SKM-1 (cell line): ENCODE results near the gene CAP1.
"Not testable (repeated sequence)": the region's sequence is repeated elsewhere in the genome, so short reads cannot be mapped to it uniquely, and the experiment has no call there.

Source experiments
- DNase-seq: peaks from one replicate; lab custom pipeline; 2025; ENCODE audit not compliant: unreplicated experiment; lab: John Stamatoyannopoulos, UW

Gene CAP1

DNA sequence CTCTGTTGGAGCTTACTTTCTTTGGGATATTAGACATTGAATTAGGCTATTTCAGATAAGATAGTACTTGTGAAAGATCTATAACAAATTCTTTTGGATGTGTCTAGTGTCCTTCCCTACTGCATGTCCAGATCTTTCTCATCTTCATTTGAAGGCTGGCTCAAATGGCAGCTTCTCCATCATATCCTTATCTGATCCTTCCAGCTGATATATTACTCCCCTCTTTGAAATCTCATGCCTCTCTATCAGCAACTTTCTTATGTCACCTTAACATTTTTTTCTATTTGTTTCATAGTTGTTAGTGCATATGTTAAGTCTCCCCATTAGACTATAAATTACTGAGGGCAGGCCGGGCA, 17.5 kb downstream of the CAP1 start:
- no peak for DNase-seq

GRCh38 chr1:40058453-40059337, 18.2 kb downstream of the CAP1 start:
- no peak for DNase-seq

GRCh38 chr1:40059338-40059959, 18.9 kb downstream of the CAP1 start:
- peak; percentile 85 for DNase-seq

DNA sequence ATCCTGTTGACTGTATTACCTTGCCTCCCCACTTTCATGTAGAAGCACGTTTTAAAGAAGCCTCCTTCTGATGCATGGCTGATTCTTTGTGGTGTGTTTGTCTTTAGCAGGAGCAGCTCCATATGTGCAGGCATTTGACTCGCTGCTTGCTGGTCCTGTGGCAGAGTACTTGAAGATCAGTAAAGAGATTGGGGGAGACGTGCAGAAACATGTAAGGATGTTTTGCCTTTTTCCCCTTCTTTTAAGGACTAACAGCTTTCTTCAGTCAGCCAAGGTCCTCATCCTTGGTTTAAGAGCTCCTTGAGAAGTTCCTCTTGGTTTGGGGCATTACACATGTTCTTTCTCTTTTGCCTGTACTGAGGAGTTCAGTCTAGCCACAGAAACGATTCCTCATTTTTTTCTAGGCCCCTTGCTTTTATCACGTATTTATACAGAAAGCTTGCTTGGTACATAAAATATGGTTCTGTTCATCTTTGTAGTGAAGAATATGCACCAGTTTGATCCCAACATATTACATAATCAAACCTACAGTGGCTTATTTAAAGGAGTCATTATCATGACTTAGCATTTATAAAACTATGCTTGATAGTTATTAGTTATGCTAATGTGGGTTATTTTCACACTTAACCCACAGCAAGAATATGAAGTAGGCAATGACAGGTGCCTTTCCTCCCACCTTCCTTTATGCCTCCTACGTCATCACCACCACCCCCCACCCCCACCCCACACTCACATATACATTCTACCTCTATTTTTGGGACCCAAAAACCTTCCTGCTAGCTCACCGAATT, 19.6 kb downstream of the CAP1 start:
- peak; percentile 22 for DNase-seq

GRCh38 chr1:40064797-40065499, 24.4 kb downstream of the CAP1 start:
- DNase-seq: peak; percentile 90

GRCh38 chr1:40067023-40067422, 26.5 kb downstream of the CAP1 start:
- no peak for DNase-seq

- DNase-seq: no peak
These were observed 27.3 kb downstream of the CAP1 start for GRCh38 chr1:40067851-40068250.

- DNase-seq: no peak
These were observed 31.6 kb downstream of the CAP1 start for GRCh38 chr1:40072142-40072541.

DNA sequence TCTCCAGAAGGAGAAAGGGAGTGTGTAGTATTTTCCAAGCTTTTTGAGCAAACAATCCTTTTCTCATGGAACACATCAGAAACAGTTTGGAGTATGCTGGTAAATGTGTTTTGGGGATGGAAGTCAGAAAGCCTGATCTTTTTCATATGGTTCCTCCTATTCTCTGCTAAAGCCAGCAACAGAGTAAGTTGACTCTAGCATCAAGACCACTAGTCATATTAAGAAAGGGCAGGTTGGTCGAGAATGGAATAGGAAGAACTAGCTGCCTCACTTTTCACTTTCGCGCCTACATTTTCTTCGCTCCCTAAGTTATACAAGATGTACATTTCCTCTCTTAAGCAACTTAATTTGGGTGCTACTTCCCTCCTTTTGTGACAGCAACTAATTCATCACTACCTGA, 32.5 kb downstream of the CAP1 start:
- DNase-seq: no peak

DNA sequence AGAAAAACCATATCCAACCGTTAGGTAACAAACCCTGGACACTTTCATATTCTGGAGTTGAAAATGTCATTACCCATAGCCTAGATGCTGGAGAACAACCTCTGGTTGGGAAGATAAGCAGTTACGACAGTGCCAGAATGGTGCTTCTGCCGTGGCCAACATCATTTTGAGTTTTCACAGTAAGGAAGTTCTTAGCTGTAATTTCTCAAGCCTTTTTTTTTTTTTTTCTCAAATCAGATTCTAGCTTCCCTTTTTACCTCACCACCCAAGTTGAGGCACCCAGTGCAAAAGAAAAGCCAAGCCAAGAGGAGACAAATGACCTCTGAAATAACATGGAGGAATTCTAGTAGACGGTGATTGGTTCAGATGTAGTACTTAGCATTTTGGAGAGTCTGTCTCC, 34.7 kb downstream of the CAP1 start:
- DNase-seq: no peak

DNA sequence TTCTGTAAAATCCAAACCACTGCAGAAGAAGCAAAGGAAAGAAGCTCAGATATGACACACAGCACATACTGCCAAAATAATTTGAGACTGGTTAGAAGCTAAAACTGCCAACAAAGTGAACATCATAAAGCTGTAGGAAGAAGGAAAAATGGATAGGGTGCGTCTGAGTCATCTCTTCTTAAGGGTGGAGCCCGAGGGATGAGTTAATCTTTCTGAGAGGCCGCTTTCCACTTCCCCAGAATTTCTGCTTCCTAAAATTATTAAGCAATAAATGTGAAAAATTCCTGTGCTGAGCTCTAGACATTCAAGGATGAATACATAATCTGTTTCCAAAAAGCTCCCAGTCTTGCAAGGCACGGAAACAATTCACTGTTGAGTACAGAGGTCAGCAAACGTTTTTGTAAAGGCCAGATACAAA, 36.4 kb downstream of the CAP1 start:
- no peak for DNase-seq

GRCh38 chr1:40078512-40079333, 38.2 kb downstream of the CAP1 start:
- peak; percentile 55 for DNase-seq

GRCh38 chr1:40079774-40080400, 39.4 kb downstream of the CAP1 start:
- DNase-seq: no peak

GRCh38 chr1:40081871-40082270, 41.3 kb downstream of the CAP1 start:
- DNase-seq: peak; percentile 9

DNA sequence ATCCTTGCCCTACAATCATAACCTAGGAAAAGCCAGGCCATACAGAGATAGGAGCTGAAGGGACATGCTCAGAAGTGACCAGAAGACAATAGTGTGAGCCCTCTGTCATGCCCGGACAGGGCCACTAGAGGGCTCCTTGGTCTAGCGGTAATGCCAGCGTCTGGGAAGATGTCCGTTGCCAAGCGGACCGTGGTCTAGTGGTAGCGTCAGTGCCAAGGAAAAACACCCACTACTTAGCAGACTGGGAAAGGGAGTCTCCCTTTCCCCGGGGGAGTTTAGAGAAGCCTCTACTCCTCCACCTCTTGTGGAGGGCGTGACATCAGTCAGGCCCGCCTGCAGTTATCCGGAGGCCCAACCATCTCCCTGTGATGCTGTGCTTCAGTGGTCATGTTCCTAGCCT, 44.2 kb downstream of the CAP1 start:
- not testable (repeated sequence) for DNase-seq

DNA sequence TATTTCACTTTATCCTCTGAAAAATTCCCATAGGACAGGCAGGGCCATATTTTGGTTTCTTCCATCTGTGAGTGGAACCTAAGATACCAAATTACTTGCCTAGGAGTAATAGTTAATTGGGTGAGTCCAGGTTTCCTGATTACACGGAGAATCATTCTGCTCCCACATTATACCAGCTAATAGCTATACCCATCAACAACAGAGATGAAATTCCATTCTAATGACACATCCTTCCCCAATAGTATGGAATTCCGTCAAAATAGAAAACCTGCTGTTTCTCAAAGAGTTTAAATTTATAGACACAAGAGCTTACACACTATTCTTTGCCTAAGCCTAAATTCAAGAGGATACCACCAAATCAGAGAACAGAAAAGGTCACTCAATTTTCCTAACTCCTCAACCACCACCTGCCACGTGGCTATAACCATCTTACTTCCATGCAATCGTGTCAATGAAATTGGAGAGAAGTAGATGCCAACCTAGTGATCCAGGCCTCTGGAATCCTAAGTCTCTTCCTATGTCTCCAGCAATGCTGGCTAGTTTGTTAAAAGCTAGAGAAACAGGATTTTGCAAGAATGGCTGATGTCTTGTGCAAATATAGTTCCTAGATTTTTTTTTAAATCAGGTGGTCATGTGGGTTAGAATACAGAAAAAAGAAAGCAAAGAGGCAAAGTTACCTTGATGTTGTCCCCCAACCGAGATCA, 50.3 kb downstream of the CAP1 start:
- DNase-seq: no peak

DNA sequence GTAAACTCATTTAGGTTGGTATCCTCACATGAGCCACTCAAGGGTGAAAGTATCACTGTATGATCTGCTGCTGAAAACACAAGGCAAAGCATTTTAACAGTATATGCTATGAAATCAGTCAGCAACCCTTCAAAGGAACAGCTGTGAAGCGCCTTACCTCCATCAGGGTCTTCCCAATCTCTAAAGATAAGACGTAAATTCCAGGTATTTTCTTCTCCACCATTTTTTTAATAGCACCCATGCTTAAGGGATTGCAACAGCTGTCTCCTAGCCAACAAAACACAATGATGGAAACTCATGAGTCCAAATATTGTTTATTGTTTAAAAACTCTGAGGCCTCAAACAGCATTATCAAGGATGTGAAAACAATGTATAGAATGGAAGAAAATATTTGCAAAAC, 51.7 kb downstream of the CAP1 start:
- no peak for DNase-seq

DNA sequence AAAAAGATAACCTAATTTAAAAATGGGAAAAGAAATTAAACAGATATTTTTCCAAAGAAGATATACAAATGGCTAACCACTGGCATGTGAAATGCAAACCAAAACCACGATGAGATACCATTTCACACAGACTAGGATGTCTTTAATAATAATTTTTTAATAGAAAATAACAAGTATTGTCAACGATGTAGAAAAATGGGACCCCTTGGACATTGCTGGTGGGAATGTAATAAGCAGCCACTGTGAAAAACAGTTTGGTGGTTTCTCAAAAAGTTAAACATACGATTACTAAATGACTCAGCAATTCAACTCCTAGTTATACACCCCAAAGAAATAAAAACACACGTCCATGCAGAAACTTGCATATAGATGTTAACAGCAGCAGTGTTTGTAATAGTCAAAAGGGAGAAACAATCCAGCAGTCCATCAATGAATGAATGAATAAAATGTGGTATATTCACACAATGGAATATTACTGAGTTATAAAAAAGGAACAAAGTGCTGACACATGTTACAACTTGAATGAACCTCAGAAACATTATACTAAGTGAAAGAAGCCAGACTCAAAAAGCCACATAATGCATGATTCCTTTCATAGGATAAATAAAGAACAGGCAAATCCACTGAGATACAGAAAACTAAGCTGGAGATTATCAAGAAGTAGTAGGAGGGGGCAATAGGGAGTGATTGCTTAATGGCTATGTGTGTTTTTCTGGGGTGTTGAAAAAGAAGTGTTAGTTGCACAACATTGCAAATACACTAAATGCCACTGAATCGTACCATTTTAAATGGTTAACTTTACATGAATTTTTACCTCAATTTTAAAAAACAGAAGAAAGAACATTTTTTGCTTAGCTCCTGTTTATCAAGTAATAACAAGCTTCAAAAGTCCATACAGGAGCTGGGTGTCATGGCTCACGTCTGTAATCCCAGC, 52.4 kb downstream of the CAP1 start:
- no peak for DNase-seq
